OCI-LY7 (cell line): ENCODE measurements around the gene CD58.
A peak's percentile ranks its signal among the peaks of the same experiment; 100 is the strongest.

Experiments used
- EZH2phosphoT487 ChIP-seq: fragments of 200-600 bp; sonication (generic); IDR thresholded peaks from 2 replicates; pipeline ENCODE4 v1.6.1; 2018; ENCODE audit warnings: low read depth, borderline replicate concordance, mild to moderate bottlenecking, mixed run types, antibody characterized with exemption, low read length, moderate library complexity, mixed read lengths
- TF ChIP-seq, protein P1 (sequence below): fragments of 200-600 bp; sonication (generic); conservative IDR thresholded peaks from 2 replicates; pipeline ENCODE4 v1.5.1; 2014; ENCODE audit warnings: mild to moderate bottlenecking, antibody characterized with exemption, low read length, moderate library complexity, mixed read lengths

DNA sequence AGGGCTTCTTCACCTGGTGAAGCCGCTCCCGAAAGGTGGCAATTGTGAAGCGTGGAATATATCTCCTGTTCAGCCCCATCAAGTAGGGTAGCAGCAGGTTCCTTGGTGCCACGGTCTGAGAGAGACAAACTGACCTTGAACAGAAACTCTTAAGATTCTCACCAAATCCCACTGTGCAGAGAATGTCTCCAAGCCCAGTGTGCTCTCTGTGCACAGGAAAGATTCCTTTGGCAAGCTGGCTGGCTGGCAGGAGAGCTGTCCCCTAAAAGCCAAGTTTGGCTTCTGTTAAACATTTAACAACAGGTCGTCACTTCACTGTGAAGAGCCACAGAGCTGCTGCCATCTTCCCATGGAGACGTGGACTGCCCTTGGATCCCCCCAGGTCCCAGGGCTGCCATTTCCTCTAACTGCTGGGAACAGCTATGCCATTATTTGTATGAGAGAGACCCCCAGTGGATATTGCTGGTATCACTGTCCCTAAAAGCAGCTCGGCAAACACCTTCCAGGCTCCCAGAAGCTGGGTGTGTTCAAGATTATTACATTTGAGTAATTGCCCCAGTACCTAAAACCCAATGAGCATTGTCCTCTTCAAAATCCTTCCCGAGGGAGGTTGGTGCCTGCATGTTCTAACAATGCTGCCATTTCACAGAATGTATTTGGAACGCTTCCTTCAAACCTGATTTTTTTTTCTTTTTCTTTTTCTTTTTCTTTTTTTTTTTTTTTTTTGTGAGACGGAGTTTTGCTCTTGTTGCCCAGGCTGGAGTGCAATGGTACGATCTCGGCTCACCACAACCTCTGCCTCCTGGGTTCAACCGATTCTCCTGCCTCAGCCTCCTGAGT is 71.8 kb downstream of the CD58 start:
- TF ChIP-seq, protein P1, sequence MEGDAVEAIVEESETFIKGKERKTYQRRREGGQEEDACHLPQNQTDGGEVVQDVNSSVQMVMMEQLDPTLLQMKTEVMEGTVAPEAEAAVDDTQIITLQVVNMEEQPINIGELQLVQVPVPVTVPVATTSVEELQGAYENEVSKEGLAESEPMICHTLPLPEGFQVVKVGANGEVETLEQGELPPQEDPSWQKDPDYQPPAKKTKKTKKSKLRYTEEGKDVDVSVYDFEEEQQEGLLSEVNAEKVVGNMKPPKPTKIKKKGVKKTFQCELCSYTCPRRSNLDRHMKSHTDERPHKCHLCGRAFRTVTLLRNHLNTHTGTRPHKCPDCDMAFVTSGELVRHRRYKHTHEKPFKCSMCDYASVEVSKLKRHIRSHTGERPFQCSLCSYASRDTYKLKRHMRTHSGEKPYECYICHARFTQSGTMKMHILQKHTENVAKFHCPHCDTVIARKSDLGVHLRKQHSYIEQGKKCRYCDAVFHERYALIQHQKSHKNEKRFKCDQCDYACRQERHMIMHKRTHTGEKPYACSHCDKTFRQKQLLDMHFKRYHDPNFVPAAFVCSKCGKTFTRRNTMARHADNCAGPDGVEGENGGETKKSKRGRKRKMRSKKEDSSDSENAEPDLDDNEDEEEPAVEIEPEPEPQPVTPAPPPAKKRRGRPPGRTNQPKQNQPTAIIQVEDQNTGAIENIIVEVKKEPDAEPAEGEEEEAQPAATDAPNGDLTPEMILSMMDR: peak; percentile 87
- TF ChIP-seq EZH2phosphoT487: no peak
